ENCODE results near the gene PITPNC1. TPM values are rescaled to one million over a fixed set of nuclear protein-coding genes. Genes with fewer than 3 reads are reported as not detected.
"Not testable (repeated sequence)": the region's sequence is repeated elsewhere in the genome, so short reads cannot be mapped to it uniquely, and the experiment has no call there.

PITPNC1 gene
- total RNA-seq, 1 donor from 2014 or later, result 8.1 TPM

GRCh38 chr17:67644061-67644460 lies 267.0 kb downstream of the PITPNC1 start:
- H3K27ac ChIP-seq, result no peak overlapping the region
- no peaks in the 10 kb centered on the region for H3K36me3 ChIP-seq
- H3K27me3 ChIP-seq, result no peaks in the 10 kb centered on the region
- H3K4me3 ChIP-seq, result no peak overlapping the region
- no peak for DNase-seq (ENCODE audit: extremely low spot score in 2 of 2)
- H3K9me3 ChIP-seq, result no peaks in the 10 kb centered on the region
- TF ChIP-seq CTCF (IDR thresholded peaks at IDR 0.05), result no peak
- no peak for TF ChIP-seq POLR2A (IDR thresholded peaks at IDR 0.05)
- no peak for TF ChIP-seq POLR2AphosphoS5 (IDR thresholded peaks at IDR 0.05; ENCODE audit: insufficient read depth in 1 of 2, low read depth in 1 of 2)
- intact Hi-C loops (cut with DNase I), result no loop called here
- H3K4me1 ChIP-seq, result peaks cover 26% of the 10 kb centered on the region

GRCh38 chr17:67645195-67645594 lies 268.1 kb downstream of the PITPNC1 start:
- H3K4me1 ChIP-seq, result peaks cover 14% of the 10 kb centered on the region
- H3K4me3 ChIP-seq; H3K9me3 ChIP-seq; intact Hi-C loops (cut with DNase I); DNase-seq (ENCODE audit: extremely low spot score in 2 of 2); H3K27me3 ChIP-seq; H3K27ac ChIP-seq; H3K36me3 ChIP-seq: not testable (repeated sequence)

- no peak overlapping the region for H3K4me3 ChIP-seq
- DNase-seq (ENCODE audit: extremely low spot score in 2 of 2), result no peak
- TF ChIP-seq POLR2A (IDR thresholded peaks at IDR 0.05) (no peak), POLR2AphosphoS5 (IDR thresholded peaks at IDR 0.05; ENCODE audit: insufficient read depth in 1 of 2, low read depth in 1 of 2) (no peak), CTCF (IDR thresholded peaks at IDR 0.05) (no peak)
- H3K36me3 ChIP-seq, result no peaks in the 10 kb centered on the region
- H3K27me3 ChIP-seq, result no peaks in the 10 kb centered on the region
- no peak overlapping the region for H3K27ac ChIP-seq
- H3K9me3 ChIP-seq, result no peaks in the 10 kb centered on the region
- peaks cover 12% of the 10 kb centered on the region for H3K4me1 ChIP-seq
- intact Hi-C loops (cut with DNase I), result no loop called here
Observed at GRCh38 chr17:67646472-67646871, 269.4 kb downstream of the PITPNC1 start.

GRCh38 chr17:67647482-67647881 lies 270.4 kb downstream of the PITPNC1 start:
- Histone ChIP-seq H3K4me1 (peaks cover 12% of the 10 kb centered on the region), H3K27me3 (no peaks in the 10 kb centered on the region), H3K4me3 (no peak overlapping the region), H3K27ac (no peak overlapping the region), H3K9me3 (no peaks in the 10 kb centered on the region), H3K36me3 (no peaks in the 10 kb centered on the region)
- DNase-seq (ENCODE audit: extremely low spot score in 2 of 2), result no peak
- intact Hi-C loops (cut with DNase I), result no loop called here
- TF ChIP-seq CTCF (IDR thresholded peaks at IDR 0.05) (no peak), POLR2A (IDR thresholded peaks at IDR 0.05) (no peak), POLR2AphosphoS5 (IDR thresholded peaks at IDR 0.05; ENCODE audit: insufficient read depth in 1 of 2, low read depth in 1 of 2) (no peak)

GRCh38 chr17:67648032-67648905 lies 271.2 kb downstream of the PITPNC1 start:
- no peak overlapping the region for H3K4me3 ChIP-seq
- intact Hi-C loops (cut with DNase I), result no loop called here
- H3K36me3 ChIP-seq, result no peaks in the 10 kb centered on the region
- no peaks in the 10 kb centered on the region for H3K9me3 ChIP-seq
- no peaks in the 10 kb centered on the region for H3K27me3 ChIP-seq
- peaks cover 12% of the 10 kb centered on the region for H3K4me1 ChIP-seq
- no peak for DNase-seq (ENCODE audit: extremely low spot score in 2 of 2)
- H3K27ac ChIP-seq, result no peak overlapping the region
- TF ChIP-seq POLR2AphosphoS5 (IDR thresholded peaks at IDR 0.05; ENCODE audit: insufficient read depth in 1 of 2, low read depth in 1 of 2) (no peak), CTCF (IDR thresholded peaks at IDR 0.05) (no peak), POLR2A (IDR thresholded peaks at IDR 0.05) (no peak)

- peaks cover 12% of the 10 kb centered on the region for H3K4me1 ChIP-seq
- H3K9me3 ChIP-seq; H3K4me3 ChIP-seq; H3K36me3 ChIP-seq; DNase-seq (ENCODE audit: extremely low spot score in 2 of 2); H3K27ac ChIP-seq; H3K27me3 ChIP-seq; intact Hi-C loops (cut with DNase I): not testable (repeated sequence)
Observed at GRCh38 chr17:67648906-67649295, 271.8 kb downstream of the PITPNC1 start.
